ENCODE measurements around the gene PLOD1.

- TF ChIP-seq CTCF (IDR thresholded peaks at IDR 0.05) (no peak), POLR2A (IDR thresholded peaks at IDR 0.05) (no peak)
These were observed 36.3 kb upstream of the PLOD1 start for GRCh38 chr1:11898086-11898785.

Data from uterus (tissue), 2 donors.